OCI-LY7 (cell line): Measurements from ENCODE around the gene UNKL.

Source experiments
- EZH2phosphoT487 ChIP-seq: fragments of 200-600 bp; sonication (generic); IDR thresholded peaks from 2 replicates; pipeline ENCODE4 v1.6.1; 2018; ENCODE audit warnings: low read depth, borderline replicate concordance, mild to moderate bottlenecking, mixed run types, antibody characterized with exemption, low read length, moderate library complexity, mixed read lengths
- TF ChIP-seq, protein P1 (sequence below): fragments of 200-600 bp; sonication (generic); conservative IDR thresholded peaks from 2 replicates; pipeline ENCODE4 v1.5.1; 2014; ENCODE audit warnings: mild to moderate bottlenecking, antibody characterized with exemption, low read length, moderate library complexity, mixed read lengths

DNA sequence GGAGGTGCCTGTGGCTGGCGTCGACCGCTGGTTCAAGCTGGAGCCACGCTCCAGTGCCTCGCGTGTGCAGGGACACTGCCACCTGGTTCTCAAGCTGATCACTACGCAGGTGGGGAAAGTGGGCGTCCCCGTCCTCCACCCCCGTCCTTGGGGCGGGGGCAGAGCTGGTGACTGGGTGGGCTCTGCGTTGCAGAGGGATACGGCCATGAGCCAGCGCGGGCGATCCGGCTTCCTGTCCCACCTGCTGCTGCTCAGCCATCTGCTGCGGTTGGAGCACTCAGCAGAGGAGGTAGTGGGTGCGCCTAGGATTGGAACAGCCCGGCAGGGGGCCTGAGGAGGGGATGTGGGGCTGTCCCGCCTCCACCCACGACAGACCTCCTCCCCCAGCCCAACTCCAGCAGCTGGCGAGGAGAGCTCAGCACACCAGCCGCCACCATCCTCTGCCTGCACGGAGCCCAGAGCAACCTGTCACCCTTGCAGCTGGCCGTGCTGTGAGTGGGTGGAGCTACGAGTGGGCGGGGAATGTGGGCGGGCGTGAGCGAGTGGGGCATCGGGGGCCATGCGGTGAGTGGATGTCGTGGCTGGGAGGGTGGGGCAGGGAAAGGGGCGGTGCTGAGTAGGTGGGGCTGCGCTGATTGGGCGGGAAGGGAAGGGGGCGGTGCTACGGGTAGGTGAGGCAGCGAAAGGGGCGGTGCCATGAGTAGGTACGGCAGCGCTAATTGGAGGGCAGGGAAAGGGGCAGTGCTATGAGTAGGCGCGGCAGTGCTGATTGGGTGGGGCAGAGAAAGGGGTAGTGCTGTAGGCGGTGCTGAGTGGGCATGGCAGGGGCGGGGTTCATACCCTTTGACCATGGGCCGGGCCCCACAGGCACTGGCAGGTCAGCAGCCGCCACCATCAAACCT is 71.7 kb downstream of the UNKL start:
- TF ChIP-seq, protein P1, sequence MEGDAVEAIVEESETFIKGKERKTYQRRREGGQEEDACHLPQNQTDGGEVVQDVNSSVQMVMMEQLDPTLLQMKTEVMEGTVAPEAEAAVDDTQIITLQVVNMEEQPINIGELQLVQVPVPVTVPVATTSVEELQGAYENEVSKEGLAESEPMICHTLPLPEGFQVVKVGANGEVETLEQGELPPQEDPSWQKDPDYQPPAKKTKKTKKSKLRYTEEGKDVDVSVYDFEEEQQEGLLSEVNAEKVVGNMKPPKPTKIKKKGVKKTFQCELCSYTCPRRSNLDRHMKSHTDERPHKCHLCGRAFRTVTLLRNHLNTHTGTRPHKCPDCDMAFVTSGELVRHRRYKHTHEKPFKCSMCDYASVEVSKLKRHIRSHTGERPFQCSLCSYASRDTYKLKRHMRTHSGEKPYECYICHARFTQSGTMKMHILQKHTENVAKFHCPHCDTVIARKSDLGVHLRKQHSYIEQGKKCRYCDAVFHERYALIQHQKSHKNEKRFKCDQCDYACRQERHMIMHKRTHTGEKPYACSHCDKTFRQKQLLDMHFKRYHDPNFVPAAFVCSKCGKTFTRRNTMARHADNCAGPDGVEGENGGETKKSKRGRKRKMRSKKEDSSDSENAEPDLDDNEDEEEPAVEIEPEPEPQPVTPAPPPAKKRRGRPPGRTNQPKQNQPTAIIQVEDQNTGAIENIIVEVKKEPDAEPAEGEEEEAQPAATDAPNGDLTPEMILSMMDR = peak; percentile 31; the same call in 1 of the 2 replicates
- no peak for TF ChIP-seq EZH2phosphoT487
